Amniotic epithelial cell (primary cell): ENCODE data around the gene CLMP.

Experiments used
- DNase-seq: peaks from one replicate; pipeline ENCODE4 v3.0.0-alpha.2; 2010; ENCODE audit warnings: low read depth

Gene CLMP, protein sequence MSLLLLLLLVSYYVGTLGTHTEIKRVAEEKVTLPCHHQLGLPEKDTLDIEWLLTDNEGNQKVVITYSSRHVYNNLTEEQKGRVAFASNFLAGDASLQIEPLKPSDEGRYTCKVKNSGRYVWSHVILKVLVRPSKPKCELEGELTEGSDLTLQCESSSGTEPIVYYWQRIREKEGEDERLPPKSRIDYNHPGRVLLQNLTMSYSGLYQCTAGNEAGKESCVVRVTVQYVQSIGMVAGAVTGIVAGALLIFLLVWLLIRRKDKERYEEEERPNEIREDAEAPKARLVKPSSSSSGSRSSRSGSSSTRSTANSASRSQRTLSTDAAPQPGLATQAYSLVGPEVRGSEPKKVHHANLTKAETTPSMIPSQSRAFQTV

DNA sequence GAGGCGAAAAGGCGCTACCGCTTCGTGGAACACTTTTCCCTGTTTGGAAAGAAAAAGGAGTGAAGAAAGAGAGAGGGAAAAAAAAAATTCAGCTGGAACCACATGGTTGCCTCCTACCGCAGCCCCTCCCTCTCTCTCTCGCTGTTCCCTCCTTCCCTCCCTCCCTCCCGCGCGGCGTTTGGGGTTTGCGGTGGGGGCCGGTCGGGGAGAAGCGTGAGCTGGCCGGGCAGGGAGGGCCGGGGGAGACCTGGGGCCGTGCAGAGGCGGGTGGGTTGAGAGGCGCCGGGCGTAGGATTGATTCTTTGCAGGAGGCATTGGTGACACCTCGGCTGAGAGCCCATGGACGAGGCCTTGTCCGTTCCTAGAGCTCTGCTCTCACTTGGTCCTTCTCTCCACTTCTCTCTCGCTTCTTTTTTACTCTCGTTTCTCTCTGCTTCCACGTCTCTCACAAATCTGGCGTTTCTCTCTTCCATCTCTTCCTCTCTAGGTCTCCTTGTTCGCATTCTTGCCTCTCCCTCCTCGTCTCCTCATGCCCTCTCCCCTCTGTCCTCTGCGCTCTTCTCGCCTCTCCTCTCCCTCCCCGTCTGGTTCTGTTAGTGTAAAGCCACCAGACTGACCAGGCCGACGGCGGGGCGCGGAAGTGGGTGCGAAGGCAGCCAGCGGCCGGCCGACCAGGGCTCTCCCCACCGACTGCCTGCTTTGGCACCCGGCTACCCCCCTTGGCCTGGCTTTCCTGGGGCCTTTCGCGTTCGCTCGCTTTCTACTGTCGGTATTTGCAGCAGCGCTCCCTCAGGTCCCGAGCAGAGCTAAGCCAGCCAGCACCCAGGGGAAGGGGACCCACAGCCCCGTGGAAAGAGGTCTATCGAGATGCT is at the start of gene CLMP:
Gene CLMP, minus strand, starts transcription at position 61 of the 872 bp plus-strand sequence. CDS start 308 bp downstream, outside the sequence.
- peak; percentile 79 for DNase-seq

DNA sequence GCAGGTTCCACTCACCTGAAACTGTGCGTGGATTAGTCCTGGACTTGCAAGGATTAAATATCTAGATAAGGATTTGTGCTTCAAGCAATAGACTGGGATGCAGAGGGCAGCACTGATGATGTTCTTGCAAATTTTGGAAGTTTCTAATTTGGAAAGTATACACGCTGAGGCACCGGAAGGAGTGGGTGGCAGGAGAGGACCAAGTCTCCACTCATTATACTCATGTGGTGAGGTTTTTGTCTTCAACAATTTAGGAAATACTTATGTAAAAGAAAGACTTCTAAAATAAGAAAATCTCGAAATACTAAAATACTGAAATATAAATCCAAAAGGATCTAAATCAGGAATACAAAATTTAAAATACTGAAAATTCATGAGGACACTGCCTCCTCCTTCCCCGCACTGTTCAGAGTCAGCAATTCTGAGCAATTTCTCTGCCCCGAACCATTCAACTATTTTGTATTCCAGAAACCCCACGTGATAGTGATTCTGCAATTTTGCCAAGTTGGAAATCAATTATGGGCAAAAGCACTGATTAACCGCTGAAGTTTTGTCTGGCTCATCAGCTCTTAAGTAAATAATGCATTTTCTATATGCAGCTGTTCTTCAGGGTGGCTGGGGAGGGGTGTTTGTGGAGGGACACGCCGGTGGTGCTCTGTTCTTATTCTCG is 47.0 kb upstream of the CLMP start:
- DNase-seq: no peak

DNA sequence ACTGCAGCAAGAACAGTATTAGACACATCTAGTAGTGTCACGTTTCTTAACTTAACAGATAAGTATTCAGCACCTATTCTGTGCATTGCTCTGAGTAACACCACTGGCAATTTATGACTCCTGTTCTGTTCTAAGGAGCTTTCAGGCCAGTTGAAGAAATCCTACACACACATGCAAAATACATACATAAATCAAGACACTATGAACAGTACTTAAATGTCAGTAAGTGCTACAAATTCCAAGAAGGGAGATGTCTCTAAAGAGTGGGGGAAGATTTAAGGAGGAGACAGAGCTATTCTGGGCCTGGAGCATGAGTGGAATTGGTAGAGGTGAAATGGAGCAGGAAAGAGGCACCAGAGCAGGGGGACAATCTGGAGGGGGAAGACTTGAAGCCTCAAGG is 46.2 kb upstream of the CLMP start:
- DNase-seq: no peak

DNA sequence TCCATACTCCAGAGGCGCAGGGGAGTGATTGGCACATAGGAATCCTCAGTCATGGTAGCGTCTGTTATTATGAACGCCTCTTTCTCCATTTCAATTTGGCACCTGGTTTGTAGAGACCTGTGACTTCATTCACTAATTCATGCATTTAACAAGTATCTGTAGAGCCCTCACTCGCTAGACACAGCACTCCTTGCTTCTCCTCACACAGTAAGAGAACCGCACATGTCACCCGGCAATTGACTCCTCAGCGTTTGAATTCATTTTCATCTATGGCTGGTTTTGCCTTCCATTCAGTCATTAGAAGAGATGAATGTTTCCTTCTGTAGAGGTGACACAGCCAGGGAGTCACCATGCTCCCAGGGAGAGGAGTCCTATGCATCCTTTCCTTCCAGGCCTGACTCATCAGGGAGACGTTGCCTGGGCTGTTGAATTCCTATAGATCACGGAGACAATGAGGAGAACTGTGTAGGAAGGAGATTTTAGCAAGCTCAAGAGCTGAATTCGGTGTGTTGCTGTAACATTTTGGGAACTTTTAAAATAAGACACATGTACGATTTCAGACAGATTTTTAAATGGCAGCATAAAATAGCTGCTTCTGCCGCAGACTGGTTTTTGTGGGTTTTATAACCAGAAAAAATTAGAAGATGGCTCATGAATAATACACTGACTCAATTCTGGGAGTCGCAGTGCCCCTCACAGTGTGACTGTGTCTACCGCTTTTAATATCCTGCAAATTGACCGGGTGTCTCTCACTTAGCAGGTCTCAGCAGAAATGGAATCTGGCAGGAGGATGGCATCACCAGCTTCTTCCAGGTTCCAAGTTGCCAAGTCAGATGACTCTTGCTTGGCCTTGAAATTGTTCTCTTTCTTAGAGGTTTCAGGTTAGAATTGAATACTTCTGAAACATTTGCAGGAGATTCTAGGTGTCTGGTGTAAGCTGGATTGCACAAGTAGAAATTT is 44.4 kb upstream of the CLMP start:
- no peak for DNase-seq

DNA sequence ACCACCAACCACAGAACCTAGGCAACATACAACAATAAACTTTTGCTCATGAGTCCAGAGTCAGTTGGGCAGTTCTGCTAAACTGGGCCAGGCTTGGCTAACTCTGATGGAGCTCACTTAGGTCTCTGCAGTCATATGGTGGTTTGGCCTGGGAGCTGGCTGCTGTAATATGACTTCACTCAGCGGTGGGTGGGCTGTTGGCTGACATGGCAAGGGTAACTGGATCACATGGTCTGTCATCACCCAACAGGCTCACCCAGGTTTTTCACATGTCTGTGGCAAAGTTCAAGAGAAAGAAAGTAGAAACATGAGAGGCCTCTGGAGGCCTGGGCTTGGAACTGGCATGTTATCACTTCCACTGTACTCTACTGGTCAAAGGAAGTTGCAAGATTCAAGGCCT is 43.2 kb upstream of the CLMP start:
- peak; percentile 54 for DNase-seq

DNA sequence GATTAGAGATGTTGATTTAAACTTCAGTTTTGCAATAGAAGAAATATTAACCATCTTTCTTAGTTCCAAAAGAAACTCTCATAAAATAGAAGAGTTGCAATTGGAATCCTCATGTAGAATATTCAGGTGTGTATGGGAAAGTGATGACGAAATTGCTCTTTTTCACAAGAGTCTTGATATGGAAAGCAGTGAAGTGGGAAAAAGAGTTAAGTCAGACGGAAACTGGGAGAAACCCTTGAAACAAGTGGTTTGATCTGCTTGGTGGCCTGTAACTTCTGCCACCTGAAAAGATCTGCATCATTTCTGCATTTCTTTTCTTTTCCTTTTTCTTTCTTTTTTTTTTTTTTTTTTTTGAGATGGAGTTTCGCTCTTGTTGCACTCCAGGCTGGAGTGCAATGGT is 41.8 kb upstream of the CLMP start:
- DNase-seq: no peak

DNA sequence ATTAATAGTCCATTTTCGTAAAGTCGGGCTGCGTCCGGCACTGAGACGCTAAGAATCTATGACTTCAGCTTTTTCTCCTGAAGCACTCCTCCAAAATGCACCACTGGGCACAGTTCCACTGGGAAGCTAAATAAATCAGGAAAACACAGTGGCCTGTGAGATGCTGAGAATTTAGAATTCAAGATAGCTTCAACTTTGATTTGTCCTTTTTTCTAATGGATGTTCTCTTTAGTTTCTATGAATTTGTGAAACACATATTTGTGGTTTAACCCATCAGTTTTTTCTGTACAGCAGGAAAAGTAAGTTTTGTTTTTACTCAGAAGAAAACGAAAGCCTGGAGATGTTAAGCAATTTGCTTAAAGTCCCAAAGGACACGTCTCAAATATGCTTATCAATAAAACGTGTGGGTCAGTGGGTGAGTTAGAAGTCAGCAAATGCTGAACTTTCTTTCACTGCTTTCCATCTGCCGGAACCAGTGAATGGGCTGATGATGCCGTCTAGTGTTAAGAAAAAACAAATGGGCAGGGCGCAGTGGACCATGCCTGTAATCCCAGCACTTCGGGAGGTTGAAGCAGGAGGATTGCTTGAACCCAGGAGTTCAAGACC is 40.7 kb upstream of the CLMP start:
- DNase-seq: peak; percentile 72

DNA sequence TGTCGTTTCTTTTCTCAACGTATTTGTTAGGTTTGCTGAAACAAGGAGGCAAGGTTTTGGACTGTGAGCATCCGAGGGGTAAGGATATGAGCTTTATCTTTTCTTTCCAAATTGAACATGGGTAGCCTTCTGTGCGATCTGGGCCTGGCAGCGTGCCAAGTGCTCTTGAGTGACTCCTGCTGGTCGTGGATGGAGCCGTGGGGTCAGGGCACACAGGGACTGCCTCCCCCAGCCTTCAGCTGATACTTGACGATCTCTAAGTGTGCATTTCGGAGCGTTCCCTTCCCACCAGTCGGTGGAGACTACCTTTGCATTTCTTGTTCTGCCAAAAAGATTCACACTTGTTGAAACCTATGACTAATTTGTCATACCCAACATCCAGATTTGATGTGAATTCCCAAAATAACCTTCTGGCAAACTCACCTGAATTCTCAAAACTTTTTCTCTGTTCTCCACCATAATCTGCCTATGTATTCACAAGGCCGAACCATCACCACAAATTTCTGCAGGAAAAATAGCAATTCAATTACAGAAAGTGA is 40.1 kb upstream of the CLMP start:
- no peak for DNase-seq

DNA sequence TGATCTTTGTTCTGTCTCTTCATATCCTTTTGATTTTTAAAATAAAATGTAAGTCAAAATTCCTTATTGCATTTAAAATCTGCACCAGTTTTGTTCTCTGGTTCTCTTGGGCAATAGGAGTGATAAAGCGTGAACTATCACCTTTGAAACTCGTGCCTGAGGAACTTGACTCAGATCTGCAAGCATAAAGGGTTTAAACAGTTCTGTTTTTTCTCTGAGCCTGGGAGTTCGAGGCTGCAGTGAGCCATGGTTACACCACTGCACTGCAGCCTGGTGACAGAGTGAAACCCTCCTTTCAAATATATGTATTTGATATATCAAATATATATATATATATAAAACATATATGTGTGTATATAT is 38.9 kb upstream of the CLMP start:
- peak; percentile 63 for DNase-seq

DNA sequence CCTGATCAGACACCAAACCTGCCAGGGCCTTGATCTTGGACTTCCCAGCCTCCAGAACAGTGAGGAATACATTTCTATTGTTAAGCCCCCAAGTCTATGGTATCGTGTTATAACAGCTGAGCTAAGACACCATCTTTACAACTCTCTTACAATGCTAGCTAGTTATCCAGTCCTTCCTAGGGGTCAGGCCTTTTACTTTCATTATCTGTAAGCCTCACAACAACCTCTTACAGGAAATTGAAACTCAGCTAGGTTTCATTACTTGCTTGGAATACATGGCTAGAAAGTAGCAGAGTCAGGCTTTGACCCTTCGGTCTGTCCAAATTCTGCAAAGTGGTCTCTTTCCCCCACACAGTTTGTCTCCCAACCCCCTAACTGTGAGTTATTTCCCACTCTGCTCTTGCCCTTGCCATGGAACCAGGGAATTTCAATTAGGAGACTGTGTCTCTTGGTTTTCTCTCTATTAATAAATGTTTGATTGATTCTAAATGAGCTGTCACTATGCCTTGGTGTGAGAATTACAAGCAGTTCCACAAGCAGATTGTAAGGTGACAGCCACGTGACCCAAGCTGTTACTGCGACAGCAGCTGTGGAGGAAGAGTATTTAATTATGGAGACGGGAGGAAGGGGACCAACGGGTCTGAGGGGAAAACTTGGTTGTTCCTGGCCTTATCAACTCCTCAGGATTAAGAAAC is 38.4 kb upstream of the CLMP start:
- DNase-seq: no peak

DNA sequence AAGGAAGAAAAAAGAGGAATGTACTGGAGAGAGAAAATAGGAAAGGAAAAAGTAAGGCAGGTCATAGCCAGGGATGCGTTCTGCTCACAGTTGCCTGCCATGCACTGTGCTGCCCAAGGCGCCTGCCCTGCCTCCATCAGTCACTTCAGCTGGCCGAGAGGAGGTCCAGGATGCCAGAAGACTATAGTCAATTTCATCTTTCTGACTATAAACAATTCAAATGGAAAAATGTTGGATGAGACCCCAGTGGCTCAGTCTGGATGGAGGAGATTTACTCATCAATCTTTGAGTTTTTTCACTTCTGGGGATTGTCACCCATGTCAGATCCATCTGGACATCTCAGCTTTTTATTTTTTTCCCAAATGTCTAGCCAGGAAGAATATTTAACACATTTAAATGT is 36.7 kb upstream of the CLMP start:
- no peak for DNase-seq

DNA sequence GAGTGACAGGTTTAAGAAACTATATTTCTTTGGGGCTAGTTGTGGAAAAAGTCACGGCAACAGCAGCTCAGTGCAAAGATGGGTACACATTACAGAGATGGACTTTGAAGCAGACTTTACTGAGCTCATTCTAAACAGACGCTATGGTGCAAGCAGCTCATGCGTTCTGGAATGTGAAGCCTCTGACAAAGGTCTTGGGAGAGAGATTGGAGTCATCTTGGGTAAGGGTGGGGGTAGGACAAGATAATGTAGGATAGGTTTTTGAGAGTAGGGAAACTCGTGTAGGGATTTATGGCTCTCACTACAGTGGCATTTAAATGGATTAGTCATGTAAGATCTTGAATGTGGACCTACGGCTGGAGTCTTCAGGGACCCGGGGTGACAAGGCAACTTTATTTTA is 36.2 kb upstream of the CLMP start:
- peak; percentile 90 for DNase-seq

DNA sequence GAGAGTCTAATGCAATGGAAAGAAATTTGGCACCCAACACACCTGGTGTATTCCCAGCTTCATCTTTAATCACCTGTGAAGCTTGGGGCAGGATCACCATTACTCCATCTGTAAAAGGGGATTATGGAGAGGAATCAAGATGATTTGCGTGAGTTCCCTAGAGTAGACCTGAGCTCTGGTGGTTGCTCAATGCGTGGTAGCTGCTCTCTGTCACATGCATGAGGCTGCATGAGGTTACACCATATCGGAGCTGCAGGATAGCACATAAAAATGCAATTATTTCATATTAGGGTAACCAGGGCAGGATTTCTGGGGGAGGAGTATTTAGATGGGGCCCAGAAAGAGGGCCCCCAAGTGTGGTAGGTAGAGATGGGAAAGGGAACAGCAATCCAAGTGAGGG is 35.3 kb upstream of the CLMP start:
- peak; percentile 60 for DNase-seq

DNA sequence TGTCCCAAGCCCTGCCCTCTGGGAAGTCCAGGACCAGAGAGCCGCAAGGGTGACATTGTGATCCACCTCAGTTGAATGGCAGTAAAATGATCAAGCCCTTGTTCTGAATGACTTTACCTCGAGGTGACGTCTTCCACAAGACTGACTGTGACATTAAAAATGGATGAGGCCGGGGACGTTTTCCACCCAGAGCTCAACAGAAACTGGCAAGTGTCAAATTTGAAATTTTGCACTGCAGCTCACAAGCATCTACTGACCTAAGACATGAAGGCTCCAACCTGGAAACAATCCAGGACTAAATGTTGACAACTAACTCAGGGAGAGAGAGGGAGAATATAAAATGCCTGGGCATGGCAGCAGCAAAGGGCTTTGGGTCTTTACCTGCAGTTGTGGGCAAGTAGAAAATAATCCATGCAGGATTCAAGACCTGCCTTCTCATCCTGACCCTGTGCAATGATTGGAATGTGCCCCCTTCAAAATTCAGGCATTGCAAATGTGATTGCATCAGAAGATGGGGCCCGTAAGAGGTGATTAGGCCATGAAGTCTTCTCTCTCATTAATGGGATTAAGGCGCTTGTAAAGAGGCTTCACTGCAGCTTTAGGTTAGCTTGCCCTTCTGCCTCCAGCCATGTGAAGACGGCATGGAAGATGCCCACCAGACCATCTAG is 33.6 kb upstream of the CLMP start:
- peak; percentile 50 for DNase-seq

DNA sequence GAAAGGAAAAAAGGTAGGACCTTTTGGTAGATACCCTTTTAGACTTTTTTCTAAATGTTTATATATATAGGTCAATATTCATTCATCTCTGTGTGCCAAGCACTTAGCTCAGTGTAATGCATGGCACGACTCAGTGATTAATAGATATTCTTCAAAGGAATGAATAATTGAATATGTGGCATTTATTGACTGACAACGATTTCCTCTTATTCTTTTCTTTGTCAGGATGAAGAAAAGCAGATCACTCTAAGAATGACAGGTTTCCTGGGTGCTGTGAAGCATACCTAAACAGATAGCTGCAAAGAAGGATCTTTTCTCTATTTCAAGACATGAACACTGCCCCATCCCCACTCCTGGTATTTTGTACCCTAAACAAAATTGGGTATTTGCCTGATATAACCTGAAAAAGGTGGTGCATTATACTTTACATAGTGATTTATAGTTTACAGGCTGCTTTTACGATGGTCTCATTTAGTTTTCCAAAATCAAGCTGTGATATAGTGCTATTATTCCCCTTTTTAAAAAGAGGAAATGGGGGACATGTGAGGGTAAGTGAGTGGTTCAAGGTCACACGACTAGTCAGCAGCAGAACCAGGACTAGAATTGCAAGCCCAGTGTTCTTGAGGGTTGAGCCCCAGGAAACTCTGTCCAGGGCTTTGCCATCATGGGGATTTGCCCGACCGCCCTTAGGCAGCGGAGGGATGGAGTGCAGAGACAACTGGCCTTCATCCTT is 32.9 kb upstream of the CLMP start:
- DNase-seq: no peak

DNA sequence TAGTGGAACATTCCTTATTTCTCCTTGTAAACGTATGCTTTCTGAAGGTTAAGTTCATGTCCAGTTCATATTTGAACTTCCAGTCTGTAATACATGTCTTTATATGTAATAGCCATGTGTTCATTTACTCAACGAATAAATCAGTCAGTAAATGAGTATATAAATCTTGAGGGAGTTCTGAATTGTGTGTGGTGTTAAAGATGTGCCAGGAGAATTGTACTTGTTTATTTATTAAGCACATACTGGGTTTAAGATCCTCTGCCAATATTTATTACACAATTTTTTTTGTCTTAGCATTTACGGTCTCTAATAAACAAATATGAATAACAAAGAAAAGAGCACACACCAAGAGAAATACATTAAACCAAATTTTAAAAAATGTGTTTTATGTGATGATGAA is 26.5 kb upstream of the CLMP start:
- no peak for DNase-seq

DNA sequence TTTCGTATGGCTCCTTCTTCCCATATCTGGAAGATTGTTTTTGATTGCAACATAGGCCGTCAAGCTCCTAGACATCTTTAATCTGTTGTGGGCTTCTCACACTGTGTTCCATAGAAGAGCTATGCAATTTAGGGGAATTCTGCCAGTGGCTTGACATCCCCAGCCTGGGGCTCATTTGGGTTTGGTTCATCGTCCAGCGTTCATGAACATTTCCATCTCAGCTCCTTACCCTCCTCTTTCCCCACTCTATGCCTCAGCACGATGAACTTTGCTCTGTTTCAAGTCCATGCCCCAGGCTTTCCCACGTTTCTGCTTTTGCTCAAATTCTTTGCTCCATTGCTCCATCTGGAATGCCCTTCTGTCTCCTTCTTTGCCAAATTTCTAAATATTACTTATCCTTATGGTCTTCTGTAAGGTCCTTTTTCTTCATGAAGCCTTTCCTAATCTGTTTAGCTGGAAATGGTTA is 26.1 kb upstream of the CLMP start:
- peak; percentile 72 for DNase-seq

DNA sequence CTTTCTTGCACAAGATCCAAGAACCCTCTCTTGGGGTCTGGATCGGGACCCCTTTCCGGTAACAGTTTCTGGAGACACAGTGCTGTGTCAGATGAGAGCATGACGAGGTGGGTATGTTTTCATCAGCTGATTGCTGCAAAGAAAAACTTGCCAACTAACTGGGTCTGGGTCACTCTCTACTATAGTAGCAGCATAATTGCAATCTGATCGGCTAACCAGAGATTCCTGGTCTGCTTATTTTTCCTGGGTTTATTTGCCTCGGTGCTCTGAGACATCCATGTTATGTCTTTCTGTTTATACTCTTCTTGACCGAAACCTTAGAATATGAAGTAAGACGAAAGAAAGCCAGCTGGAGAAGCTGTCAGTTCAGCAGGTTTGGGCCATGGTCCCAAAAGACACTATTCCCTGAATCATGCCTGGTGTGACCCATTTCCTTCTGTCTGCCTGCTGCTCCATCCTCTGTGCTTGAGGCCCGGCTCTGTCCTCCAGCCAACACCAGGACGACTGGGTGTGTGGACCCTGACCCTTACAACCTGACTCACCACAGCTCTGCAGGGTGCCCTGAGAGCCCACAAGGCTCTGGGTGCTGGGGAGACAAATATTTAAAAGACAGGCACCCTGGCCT is 24.1 kb upstream of the CLMP start:
- DNase-seq: no peak
